Stimulated activated CD8-positive, alpha-beta memory T cell treated with anti-CD3 and anti-CD28 coated beads, Interleukin-15, amount 100 ng/mL, for 1 hour (primary cell): ENCODE data around the gene ABCD4.

Experiments used
- DNase-seq: peaks from one replicate; pipeline ENCODE4 v3.0.0-alpha.2; 2020; ENCODE audit warnings: low read depth

ABCD4 gene

DNA sequence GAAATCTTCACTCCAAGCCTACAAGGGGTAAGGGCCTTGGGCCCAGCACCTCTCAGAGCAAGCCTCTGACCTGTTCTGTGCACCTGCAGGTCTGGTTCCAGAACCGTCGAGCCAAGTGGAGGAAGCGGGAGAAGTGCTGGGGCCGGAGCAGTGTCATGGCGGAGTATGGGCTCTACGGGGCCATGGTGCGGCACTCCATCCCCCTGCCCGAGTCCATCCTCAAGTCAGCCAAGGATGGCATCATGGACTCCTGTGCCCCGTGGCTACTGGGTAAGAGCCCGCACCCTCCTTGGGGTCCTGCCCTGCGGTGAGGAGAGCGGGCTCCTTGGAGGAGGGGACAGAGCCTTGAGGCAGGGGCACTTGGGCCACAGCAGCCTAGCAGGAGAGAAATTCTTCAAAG lies 43.2 kb downstream of the ABCD4 start:
- no peak for DNase-seq

DNA sequence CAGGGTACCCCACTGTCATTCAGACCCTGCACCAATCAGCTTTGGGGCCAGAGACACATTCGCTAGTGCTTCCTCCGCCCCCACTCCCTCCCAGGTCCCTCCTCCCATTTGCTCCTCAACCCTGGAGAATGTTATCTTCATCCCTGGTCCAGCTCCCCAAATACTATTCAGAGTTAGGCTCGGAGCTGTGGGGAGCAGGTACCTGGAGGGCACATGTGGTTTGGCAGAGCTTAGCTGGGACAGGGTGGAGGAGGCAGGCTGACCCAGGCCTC lies 44.0 kb downstream of the ABCD4 start:
- no peak for DNase-seq

DNA sequence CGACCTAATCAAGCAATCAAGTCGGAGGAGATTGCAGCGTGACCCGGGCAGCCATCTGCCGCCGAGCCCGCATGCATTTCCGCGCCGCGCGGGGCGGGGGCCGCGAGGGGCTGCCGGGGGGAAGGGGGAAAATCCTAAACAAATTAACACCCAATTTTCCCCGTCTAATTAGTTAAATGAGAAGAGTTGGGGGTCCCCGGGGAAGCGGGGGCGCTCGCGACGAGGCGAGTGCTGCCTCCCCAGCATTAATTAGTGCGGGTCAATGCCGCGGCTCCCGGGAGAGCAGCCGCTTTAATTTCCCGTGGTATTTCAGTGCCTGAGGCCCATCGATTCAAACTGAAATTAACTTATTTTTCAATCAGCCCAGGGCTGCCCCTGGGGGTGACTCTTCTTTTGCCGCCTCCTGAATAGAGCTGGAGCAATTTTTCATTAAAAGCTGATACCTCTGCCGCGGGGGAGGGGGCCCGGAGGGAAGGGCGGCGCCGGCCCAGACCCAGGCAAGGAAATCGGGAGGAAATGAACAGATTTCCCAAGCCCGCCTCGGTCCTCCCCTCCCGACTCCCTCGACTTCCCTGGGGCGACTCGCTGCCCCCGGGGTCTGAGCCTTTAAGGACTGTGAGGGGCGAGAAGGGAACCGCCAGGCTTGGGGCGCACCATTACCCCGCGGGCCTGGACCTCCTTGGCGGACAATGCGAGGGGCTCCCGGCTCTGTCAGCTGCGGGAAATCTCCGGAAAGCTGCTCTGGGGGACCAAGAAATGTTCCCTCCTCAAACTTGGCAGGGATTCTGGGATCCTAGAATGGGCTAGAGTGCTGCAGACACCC lies 44.6 kb downstream of the ABCD4 start:
- DNase-seq, result no peak

DNA sequence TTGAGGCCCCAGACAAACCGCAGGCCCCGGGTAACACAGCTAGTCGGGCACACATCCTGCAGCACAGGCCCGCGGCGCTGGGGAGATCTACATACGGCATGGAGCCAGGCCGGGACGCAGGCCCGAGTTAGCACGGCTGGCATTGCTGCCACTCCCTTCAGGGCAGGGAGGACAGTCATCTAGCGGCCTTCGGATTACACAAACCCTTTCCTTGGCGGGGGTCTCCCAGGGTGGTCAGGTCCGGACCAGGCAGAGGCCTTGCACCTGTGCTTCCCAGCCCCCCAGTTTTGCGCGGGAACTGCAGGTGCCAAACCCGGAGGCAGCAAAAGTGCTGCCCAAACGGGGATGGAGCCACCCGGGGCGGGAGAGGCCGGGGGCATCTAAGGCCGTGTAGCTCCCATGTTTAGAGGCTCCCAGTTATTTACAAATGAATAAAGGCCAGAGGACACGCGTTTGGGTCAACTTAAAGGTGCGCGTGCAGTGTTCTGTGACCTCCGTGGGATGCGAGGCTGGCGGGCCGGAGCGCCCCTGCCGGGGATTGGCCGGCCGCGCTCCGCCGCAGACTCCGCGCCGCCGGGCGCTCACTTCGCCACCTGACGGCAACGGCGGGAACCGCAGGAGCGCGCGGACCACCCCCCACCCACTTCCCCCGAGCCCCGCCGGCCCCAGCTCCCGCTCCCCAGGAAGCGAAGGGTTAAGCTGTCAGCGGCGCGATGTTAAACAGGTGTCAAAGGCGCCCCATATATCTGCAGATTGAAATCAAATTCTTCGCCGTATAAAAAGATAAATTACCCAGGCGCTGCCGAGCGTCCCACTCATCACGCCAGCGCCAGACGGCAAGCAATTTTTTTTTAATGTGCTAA lies 45.4 kb downstream of the ABCD4 start:
- DNase-seq, result peak; percentile 32

DNA sequence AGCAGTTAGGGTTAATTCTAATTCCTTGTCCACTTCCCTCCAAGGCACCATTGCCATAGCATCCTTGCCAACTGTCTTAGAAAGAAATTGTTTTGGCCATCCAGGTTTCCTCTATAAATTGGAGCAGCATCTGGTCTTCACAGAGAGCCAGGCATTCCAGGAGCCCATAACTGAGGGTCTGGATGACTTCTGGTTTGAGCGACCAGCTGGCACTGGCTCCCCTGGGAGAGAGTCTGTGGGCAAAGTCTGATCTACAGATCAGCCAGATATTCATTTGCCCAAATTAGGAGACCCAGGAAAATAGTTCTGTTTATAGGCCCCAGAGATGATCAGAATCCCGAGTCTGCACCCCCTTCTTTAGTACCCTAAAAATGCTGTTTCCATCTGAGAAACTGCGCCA lies 47.5 kb downstream of the ABCD4 start:
- DNase-seq, result no peak

DNA sequence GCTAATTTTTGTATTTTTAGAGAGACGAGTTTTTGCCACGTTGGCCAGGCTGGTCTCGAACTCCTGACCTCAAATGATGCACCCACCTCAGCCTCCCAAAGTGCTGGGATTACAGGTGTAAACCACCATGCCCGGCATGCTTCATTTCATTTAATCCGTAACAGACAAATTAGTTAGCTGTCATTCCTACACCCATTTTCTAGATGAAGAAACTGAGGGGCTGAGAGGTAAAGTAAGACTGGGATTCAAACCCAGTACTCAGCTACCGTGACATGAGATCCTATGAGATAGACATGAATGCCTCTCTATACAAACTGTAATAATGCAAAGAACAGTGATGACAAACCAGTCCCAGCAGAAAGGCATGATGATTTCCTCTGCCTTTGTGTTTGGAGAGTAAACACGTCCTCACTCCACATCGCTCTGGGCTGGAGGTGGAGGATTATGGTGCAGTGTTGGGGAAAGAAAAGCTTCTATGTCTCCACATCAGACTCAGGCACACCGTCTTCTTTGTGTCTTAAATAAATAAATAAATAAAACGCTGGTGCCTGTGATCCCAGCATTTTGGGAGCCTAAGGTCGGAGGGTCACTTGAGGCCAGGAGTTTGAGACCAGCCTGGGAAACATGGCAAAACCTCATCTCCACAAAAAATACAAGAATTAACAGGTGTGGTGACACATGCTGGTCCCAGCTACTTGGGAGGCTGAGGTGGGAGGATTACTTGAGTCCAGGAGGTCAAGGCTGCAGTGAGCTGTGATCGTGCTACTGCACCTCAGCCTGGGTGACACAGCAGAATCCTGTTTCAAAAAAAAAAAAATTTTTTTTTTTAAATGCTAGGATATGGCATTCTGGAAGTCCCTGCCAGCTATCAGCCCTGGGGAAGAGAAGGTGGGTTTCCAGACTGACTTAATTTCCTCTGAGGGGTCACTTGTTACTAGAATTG lies 53.0 kb downstream of the ABCD4 start:
- DNase-seq, result no peak

DNA sequence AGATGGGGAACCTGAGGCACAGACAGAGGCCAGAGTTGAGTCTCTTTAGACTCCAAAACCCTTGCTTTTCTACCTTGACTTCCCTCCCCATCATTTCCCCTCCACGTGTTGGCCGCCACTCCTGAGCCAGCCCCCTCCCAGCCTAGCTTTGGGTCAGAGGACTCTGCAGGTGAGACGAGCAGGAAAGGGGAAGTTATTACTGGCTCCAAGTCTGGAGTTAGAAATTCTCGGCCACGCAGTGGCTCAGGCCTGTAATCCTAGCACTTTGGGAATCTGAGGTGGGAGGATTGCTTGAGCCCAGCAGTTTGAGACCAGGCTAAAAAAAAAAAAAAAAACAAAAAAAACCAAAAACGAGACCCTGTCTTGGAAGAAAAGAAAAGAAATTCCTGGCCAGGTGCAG lies 54.7 kb downstream of the ABCD4 start:
- no peak for DNase-seq

DNA sequence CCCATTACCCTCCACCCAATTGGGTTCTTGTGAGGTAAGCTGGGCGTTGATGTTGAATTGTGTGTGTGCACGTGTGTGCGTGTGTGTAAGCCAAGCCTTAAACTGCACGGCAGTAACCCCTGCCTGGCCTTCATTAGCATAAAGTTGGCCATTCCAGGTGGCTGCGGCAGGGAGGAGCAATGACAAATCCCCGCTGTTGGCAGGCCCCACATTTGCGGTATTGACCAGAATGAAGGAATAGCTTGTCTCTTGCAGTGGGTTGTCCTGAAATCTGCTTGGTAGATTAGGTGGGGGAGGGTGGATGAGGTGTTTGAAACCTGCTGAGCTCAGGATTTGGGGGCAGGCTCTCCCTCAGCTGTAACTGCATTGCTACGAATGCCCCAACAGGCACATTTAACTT lies 56.2 kb downstream of the ABCD4 start:
- no peak for DNase-seq

DNA sequence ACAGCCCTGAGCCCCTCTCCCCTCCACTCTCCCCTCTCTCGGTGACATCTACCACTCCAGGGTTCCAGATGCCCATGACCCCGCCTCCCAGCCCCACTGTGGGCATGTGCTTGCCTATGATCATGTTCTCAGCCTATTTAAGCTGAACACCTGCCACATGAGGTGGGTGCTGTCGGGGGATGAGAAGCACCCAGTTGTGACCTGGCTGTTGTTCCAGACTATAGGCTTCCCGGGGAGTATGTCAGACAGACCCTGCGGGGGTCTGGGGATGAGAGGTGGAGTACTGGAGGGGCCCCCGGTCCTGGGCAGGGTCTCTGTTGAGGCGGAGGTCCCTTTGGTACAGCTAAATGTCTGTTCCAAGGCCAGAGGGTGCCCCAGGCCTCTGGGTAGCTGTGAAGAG lies 57.4 kb downstream of the ABCD4 start:
- DNase-seq, result no peak

DNA sequence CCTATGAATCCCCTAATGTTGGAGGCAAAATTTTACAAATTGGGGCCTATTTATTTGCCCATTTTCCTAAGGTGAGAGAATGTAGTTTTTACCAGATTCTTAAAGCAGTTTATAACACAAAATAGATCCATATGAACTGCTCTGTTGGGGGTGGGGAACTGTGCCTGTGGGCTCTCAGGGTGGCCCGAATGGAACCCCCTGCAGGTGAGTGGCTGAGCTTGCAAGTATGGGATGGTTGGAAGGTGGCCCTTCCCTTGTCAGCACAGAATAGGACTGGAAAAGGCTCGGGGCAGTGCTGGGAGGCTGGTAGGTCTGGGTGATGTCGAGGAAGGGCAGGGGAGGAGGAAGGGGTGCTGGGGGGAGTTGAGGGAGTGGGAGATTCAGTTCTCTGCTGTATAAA lies 58.6 kb downstream of the ABCD4 start:
- no peak for DNase-seq

DNA sequence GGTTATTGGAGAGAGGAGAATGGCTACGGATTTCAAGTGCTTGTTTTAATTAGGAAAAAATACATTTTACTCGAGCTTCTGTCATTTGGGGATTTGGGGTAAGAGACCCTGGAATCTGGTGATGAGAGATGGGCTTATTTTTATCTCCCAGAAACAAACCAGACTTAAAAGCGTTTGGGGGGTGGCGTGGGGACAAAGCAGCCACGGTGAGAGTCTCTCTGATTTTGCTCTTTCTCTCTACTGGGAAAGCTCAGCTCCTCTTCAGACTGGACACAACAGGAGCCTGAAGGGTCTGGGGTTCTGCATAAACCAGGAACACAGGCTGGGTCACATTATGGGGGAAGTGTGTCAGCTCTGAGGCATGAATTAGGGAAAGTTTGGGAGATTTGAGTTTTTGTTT lies 59.7 kb downstream of the ABCD4 start:
- DNase-seq, result no peak

DNA sequence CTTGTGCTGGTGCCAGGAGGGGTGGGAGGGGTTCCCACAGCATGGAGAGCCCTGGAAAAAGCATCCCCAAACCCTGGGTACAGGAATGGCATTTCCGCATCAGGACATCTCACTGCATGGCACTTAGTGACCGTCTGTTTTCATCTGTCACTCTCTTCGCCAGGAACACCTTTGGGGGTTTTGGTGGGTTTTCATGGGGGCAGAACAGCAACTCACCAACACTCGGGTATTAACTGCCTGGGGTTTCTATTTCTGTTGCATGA lies 60.0 kb downstream of the ABCD4 start:
- no peak for DNase-seq

DNA sequence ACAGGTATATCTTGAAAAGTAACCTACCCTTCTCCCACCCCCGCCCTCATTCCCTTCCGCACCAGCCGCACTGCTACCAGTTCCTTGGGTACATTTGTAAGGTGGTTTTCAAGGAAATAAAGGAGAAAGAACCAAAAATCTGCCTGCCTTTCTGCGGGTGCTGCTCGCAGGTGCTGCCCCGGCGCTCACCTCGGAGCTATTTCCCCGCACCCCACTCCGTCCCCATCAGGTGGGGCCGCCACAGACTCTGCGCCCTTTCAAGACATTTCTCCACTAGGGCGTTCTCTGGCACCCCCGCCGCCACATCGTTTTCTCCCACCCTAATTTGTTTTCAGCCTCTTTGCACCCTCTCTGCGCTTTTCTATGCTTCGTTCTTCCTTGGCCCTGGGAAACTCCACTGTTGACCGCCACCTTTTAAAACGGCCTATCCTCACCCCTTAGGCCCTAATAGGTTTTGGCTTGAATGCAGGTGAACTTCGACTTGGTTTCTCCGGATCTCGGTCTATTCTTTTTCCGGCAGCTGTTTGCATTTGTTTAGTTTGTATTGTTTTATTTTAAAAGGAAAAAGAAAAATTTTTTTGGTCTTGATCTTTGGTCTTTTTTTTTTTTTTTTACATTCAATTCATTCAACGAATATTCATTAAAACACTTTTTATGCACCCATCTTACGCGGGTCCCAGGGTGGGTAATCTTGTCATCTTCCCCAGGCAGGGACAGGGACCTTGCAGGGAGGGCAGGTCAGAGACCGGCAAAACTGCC lies 60.5 kb downstream of the ABCD4 start:
- no peak for DNase-seq

DNA sequence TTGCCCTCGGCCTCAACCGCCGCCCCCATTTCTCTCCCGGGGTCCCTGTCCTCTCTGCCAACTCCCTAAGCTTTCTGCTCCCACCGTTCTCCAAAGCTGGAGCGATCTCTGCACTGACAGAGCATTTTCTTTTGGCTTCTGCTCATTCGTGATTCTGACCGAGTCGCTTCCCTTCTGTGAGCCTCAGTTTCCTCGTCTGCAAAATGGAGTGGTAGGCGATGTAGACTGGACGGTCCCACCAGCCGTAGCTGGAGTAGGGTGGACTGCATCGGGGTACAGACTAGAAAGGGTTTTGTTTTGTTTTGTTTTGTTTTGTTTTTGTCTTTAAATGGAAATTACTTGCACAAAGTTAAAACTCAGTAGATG lies 61.1 kb downstream of the ABCD4 start:
- DNase-seq, result no peak

DNA sequence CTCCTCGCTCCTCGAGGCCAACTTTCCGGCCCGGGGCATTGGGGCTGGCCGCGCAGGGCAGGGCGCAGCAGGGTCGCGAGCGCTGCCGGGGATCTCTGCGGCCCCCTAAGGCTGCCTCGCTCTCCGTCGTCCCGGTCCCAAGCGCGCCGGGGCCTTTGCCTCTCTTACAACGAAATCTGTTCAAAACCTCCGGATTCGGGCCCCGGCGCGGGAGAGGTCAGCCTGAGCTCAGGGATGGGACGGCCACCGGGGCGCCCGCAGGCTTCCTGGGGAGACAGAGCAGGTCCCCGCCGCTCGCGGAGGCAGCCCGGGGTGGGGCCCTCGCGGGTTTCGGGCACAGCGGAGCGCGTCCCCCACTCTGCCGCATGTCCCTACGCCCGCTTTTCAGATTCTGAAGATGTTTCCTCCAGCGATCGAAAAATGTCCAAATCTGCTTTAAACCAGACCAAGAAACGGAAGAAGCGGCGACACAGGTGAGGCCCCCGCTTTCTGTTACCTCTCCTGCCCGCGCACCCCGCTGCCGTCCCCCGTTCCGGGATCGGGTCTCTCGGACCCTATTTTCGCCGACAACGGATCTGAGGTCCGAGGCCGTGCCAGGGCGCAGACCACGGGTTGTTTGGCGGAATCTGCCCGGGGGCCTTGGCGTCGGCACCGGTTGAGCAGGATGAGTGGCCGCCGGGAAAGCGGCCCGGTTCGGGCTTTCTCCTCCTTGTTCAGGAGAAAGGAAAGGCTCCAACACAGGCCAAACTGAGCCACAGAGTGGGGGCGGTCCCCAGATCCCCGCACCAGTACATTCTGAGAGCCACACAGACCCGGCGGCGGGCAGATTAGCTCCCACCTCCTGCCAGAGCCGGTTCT lies 61.7 kb downstream of the ABCD4 start:
- DNase-seq, result no peak

DNA sequence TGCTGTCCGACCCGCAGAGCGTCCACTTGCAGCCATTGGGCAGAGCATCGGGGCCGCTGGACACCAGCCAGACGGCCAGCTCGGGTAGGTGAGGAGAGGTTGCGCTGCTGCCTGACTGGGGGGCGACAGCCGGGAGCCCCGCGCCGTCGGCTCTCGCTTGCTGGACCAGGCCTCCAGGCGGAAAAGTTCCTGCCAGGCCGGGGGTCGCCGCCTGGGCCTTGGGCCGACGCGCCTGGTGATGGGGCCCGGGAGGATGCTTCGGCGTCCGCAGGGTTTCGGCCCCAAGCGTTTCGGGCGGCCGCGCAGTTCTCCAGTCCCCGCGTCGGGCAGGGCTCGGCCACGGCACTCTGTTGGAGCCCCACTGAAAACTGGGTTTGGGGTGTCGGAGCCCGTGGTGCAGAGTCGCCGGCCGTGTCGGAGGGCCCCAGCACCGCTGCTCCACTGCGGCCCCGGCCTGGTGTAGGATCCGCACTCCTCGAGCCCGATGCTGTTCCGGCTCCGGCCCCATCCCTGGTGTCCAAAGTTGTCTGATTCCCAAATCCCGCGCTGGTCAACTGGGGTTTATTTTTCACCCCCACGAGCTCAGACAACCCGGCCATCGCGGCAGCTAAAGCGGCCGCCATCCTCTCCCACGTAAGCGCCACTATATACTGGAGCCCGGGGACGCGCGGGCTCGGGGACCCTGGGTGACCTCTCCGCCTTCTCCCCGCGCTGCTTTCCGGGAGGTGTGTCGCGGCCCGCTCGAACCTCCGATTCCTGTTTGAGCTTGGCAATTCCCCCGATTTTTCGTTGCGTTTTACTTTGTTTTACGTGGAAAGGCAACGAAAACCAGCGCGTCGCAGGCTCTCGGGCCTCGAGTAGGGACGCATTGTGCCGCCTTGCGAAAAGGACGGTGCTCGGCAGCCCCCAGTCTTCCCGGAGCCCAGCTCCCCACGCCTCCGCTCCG lies 62.6 kb downstream of the ABCD4 start:
- no peak for DNase-seq

DNA sequence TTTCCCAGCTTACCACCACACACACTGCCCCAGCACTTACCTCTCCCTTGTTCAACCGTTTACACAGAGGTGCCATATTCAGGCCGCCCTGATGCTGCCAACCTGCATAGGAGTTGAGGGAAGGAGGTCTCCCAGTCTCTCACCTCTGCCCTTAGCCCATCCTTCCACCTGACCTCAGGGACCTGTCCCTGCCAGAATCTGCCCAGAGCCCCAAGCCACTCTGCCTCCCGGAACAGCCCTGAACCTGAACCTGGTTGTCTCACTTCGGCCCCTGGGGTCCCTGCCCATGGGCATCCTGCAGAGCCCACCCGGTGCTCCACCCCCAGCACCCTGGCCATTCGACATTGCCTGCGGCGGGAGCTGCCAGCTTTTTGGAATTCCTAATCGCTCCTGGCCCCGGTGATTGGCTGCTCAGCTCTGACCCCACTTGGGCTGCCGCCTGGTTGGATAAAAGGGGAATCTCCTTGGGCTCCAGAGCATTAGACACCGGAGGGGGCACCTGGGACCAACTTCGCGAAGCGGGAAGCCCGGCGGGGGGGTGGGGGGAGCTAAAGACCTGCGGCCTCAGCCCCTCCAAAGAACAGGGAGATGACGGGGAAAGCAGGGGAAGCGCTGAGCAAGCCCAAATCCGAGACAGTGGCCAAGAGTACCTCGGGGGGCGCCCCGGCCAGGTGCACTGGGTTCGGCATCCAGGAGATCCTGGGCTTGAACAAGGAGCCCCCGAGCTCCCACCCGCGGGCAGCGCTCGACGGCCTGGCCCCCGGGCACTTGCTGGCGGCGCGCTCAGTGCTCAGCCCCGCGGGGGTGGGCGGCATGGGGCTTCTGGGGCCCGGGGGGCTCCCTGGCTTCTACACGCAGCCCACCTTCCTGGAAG lies 63.5 kb downstream of the ABCD4 start, which contains the start of gene VSX2:
TSS of gene VSX2 (plus strand) at position 476 of the 874 bp plus-strand sequence. CDS start at position 589, 113 bp downstream.
- DNase-seq, result no peak

DNA sequence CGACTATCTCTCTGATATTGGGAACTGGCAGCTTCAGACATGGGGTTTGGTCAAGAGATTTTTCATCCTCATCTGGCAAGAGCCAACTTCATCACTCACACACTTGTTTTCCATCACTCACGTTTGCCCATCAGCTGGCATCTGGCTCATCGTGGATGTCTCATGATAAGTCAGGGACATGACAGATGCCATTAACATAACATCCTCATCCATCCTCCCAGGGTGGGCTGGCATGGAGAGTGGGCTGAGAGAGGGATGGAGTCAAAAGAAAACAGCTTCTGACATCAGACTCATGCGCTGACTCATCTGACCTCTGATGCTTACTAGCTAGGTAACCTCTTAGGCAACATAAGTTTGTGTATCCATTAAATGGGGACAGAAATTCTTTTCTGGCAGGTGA lies 65.3 kb downstream of the ABCD4 start:
- DNase-seq, result no peak
